Measurements from ENCODE around the gene USP16.
"Not testable (repeated sequence)": the region's sequence is repeated elsewhere in the genome, so short reads cannot be mapped to it uniquely, and the experiment has no call there.

Gene USP16

DNA sequence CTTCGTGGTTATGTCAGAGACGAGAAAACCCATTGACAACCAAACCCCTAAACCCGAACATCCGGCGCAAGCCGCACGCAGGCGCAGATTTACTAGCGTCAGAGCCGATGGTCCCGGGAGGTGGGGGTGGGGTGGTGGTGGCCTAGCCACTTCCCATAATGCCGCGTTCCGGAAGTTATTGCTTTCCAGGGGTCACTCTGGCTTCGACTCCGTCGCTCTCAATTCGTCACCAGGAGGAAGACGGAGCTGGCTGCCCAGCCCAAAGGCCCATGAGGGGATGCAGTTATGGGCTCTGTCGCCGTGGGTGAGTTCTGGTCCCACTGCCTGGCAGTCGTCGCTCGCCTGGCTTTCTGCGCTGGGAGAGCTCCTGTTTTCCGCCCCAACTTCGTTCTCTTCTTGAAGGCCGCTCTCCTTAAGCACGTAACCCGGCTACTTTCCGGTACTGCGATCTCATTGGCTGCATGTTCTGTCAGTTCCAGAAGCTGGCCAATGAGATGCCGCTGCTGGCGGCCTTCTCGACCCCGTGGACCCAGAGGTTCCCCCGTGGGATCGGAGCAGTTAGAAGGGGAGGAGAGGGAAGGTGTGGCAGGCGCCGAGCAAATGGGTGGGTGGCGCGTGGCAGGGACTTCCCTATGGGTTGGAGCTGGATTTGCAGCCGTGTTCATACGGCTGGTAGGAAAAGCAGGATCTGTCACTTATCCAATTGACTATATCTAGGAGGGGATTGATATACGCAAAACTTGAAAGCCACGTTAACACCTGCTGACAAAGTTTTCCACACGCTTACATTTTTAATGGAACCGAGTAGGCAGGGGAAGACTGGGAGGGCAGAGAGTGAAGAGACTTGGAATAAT, at the start of gene USP16:
Gene USP16, plus strand, starts transcription at position 195 of the 854 bp plus-strand sequence. CDS start 3,246 bp downstream, outside the sequence.
- DNase-seq: peak; percentile 96

- DNase-seq: no peak
Observed at GRCh38 chr21:28975397-28975796, 49.1 kb upstream of the USP16 start.

- no peak for DNase-seq
Observed at GRCh38 chr21:28979092-28979491, 45.4 kb upstream of the USP16 start.

- DNase-seq: no peak
Observed at GRCh38 chr21:28982637-28983036, 41.8 kb upstream of the USP16 start.

DNA sequence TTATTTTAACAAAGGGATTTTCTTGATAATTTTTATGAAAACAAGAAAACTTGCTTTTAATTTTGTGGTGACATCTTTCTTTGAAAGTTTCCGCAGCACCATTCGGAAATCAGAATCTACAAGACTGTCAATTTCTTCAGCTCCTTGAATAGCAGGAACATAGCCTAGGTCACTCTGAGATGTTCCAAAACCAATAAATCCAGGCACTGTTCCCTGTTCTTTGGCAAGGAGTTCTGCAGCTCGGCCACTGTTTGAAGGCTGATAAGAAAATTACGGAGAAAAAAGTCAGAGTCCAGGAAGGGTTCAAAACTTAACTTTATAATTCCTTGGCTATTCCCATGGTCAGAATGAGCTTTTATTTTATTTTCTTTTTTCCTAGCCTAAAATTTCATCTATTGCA, 37.8 kb upstream of the USP16 start:
- DNase-seq: no peak

DNA sequence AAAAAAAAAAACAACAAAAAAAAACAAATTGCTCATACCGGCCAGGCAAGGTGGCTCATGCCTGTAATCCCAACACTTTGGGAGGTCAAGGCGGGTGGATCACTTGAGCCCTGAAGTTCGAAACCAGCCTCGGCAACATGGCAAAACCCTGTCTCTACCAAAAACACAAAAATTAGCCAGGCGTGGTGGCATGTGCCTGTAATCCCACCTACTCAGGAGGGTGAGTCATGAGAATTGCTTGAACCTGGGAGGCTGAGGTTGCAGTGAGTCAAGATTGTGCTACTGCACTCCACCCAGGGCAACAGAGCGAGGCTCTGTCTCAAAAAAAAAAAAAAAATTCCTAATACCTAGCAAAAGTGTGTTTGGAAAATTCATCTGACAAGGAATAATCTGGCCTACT, 36.3 kb upstream of the USP16 start:
- DNase-seq: not testable (repeated sequence)

DNA sequence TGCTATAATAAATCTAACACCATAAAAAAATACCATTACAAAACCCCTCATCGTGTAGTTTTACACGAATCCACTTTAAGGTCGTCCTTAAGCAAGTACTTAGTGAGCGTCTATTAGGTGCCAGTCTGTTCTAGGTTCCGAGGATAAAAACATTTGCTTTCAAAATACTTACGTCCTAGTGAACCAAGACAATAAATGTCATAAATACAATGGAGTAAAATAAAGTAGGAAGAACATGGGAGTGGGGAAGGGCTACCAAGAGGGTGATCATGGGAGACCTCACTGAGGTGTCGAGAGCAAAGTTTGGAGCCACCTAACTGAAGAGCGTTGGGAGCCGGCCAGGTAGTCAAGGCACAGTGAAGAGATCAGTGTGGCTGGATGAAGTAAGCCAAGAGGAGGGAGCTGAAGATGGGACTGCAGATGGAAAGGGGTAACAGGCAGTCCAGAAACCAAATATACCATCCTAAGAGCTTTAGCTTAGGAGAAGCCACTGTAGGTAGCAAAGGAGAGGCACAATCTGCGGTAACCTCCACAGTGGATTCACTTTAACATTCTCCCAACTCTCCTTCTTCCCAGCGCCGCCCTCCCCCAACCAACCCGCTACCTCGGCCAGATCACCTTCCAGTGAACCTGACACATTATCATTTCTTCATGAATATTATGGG, 32.5 kb upstream of the USP16 start:
- DNase-seq: no peak

DNA sequence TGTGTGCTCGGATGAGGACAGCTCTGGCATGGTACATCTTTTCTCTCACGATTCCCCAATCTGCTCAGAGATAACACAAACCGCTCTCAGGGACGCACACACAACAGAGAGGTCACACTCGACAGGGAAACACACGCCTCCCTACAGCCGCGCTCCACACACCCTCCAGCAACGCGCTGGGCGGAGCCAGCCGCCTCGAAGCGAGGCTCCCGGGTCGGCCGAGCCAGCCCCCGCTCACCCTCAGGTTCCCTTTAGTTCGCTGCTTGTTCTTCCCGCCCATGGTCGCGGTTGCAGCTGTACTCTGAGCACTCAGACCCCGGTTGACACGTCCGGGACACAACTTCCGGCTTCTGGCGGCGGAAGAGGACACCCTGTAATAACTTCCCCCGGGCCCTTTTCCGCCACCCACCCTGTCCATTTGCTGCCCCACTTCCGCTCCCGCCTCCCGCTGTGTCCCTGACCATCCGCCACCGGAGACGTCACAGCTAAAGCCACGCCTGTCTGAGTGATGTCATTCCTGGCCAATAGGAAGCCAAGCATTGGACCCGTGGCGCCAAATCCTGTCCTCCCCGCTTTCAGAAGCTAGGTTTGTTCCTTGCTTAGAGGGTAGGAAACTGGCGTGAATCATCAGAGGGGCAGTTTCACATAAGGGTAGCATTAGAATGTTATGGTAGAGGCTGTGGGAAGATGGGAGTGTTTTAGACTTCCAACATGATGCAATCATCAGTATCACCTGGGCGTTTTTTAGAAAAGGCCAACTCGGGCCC, 31.8 kb upstream of the USP16 start, which contains the start of gene LTN1:
Gene LTN1, minus strand, starts transcription at position 352 of the 767 bp plus-strand sequence. Its CDS starts 72 bp downstream, at position 280.
- DNase-seq: peak; percentile 99

DNA sequence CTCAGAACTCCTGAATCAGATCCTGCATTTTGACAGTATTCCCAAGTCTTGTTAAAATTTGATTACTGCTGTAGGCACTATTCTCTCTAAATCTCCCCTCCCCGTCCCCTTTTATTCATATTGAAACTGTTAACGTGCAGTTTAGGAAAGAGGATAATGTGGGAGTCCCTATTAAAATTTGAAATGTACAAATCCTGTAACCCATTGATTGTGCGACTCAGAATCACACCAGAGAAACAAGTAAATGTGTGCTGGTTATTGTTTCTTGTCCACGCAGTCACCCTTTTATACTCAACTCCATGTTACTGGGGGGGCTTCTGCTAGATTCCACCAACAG, 31.2 kb upstream of the USP16 start:
- no peak for DNase-seq

- peak; percentile 96 for DNase-seq
Observed at GRCh38 chr21:29002442-29003144, 21.9 kb upstream of the USP16 start.

- no peak for DNase-seq
Observed at GRCh38 chr21:29005696-29006095, 18.8 kb upstream of the USP16 start.

DNA sequence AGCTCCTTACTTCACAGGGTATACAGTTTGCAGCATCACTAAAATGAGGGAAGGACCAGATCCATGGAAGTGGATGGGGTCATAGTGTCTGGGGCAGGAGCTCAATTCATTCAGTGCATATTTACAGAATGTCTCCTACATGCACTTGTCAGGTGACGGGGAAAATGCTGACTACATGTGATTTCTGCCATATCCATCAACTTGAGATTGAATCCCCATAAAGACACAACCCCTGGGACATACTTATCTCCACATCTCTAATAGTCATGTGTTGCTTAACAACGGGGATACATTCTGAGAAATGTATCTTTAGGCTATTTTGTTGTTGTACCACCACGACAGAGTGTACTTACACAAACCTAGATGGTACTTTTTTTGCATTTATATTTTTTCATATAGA, 17.3 kb upstream of the USP16 start:
- DNase-seq: no peak

DNA sequence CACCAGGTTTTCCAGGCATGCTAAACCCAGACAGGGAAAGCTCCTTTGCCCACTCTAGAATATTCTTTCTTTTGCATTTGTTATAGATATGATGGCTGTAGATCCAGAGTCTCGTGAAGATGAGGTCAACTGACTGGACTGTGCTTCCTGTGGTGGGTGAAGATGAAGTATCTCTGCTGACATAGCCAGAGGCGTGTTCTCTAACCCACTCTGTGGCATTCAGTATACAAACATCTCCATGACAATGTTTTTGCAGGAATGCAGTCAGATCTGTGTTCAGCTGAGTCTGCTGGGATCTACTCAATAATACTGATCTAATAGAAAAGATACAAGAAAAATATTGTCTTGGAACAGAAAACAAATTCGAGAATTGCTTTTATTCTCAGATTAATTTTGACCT, 16.7 kb upstream of the USP16 start:
- DNase-seq: no peak

DNA sequence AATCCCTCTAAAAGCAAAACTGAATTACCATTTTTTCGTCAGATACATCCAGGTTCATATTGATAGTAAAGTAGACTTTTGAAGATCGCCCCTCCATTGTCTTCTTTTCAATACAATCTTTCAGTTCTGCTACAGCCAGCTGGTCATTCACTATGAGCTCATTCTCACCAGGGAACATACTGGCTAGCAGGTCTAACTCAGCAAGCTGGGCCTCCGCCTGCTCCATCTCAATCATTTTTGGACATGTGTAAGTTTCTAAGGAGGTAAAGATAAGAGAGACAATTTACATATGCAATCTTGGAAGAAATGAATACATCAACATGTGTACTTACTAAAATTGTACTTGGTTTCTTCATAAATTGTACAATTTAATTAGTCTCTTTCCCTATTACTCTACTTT, 16.1 kb upstream of the USP16 start:
- no peak for DNase-seq

- DNase-seq: not testable (repeated sequence)
Observed at GRCh38 chr21:29011236-29011635, 13.2 kb upstream of the USP16 start.

GRCh38 chr21:29017639-29018237, 6.7 kb upstream of the USP16 start:
- DNase-seq: no peak

GRCh38 chr21:29018540-29018939, 5.9 kb upstream of the USP16 start:
- DNase-seq: no peak

DNA sequence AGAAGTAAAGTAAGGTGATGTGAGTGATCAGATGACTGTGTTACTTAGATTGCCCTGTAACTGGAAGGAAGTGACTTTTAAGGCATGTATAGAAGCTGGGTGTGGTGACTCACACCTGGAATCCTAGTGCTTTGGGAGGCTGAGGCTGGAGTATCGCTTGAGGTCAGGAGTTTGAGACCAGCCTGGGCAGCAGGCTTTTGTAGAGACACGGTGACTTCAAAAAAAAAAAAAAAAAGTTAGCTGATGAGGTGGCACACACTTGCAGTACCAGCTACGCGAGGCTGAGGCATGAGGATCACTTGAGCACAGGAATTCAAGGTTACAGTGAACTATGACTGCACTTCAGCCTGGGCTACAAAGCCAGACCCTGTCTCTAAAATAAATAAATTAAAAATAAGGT, 2.3 kb upstream of the USP16 start:
- DNase-seq: peak; percentile 20

DNA sequence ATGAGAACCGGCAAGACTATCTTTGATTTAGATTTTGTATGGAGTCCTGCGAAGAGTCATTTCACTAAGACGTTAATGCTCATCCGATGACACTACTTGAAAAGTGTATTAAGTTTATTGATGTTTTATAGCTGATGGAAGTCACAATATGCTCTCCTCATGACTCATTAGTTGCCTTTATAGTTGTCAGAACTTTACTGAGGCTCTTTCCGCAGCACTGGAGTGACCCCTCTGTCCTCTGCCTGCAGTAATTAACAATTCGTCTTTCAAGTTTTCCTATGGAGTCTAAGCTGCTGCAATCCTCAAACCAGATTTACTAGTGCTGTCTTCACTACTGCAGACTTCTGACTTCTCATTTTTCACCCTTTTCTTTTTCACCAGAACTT, 853 bp downstream of the USP16 start:
- DNase-seq: no peak

DNA sequence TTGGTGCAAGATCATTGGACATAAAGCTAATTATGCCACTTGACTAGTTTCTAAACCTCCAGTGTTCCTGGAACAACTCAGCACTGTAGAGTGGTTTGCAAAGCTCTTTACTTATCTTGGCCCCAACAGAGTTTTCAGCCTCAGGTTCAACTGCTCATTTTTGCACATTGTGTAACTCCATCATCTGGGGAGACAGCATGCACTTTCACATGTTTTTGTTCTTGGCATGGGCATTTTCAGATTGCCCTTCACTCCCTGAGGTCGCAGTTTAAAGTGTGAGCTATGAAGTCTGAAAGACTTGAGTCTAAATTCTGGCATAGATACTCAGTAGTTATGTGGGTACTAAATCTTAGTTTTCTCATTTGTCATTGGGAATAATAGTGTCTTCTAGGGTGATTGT, 5.1 kb downstream of the USP16 start:
- no peak for DNase-seq

- DNase-seq: no peak
Observed at GRCh38 chr21:29030909-29031308, 6.4 kb downstream of the USP16 start.

GRCh38 chr21:29033301-29033700, 8.8 kb downstream of the USP16 start:
- no peak for DNase-seq

DNA sequence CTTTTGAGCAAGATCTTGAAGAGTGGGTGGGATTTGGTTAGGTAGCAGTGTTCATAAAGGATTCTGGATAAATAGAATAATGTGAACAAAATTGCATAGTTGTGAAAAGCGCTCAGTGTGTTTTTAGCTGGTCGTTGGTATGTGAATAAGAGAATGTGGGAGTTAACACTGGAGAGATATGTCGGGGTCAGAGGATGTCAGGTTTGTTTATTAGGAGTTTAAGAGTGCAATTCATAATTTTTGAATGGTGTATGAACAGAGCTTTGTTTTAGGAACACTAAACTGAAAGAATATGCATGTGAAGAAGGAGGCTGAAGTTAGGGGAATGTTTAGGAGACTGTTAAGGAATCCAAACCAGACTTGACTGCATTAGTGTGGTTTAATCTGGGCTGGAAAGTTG, 9.4 kb downstream of the USP16 start:
- no peak for DNase-seq
